Kidney epithelial cell (primary cell): ENCODE results near the gene EIF4E1B. TPM values are rescaled to one million over a fixed set of nuclear protein-coding genes. Genes with fewer than 3 reads are reported as not detected.

Source experiments
- DNase-seq: peaks from one replicate; pipeline ENCODE4 v3.0.0-alpha.2; 2010; ENCODE audit warnings: low read depth
- H3K27me3 ChIP-seq: 2 replicates; pipeline ENCODE4 v1.6.0; 2011; ENCODE audit warnings: low read length; ENCODE audit not compliant: control insufficient read depth, insufficient read depth
- H3K36me3 ChIP-seq: 2 replicates; pipeline ENCODE4 v1.5.1; 2011; ENCODE audit warnings: low read length; ENCODE audit not compliant: control insufficient read depth, insufficient read depth
- H3K4me3 ChIP-seq: 2 replicates; pipeline ENCODE4 v1.5.1; 2011; ENCODE audit warnings: low read depth, mild to moderate bottlenecking, control low read depth, low read length
- total RNA-seq: library from RNA; depleted of rRNA; stranded (reverse); fragments of >200 nt; gene quantifications from 2 replicates; pipeline ENCODE4 v1.2.3, GENCODE V29; 2015
- TF ChIP-seq, protein P1 (sequence below): IDR thresholded peaks from 2 replicates; pipeline ENCODE4 v1.5.1; 2011; ENCODE audit warnings: mild to moderate bottlenecking, moderate library complexity, low read length, control low read depth, inconsistent platforms; ENCODE audit not compliant: insufficient read depth, poor library complexity, severe bottlenecking

EIF4E1B gene
- total RNA-seq, 1 donor from 2014 or later = not detected

DNA sequence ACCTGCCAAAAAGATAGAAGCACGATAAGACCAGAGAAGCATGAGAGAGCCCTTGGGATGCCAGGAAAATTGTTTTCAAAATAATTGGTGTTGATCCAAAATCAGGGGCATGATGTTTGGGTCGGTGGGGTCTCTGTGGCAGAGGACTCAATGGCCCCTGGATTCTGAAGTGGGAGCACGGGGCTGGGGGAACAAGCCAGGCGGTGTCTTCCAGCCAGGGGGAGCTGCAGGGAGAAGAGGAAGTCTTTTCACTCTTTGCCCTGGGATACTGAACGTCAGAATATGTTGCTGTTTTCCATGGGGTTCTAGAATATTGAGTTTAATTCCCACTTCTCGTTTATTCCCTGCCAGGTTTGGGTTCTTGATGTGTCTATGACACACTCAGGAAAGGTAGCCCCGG is 37.2 kb downstream of the EIF4E1B start:
- Histone ChIP-seq H3K27me3 (peaks cover 46% of the 10 kb centered on the region), H3K4me3 (no peak overlapping the region), H3K36me3 (no peaks in the 10 kb centered on the region)
- no peak for DNase-seq
- TF ChIP-seq, protein P1, sequence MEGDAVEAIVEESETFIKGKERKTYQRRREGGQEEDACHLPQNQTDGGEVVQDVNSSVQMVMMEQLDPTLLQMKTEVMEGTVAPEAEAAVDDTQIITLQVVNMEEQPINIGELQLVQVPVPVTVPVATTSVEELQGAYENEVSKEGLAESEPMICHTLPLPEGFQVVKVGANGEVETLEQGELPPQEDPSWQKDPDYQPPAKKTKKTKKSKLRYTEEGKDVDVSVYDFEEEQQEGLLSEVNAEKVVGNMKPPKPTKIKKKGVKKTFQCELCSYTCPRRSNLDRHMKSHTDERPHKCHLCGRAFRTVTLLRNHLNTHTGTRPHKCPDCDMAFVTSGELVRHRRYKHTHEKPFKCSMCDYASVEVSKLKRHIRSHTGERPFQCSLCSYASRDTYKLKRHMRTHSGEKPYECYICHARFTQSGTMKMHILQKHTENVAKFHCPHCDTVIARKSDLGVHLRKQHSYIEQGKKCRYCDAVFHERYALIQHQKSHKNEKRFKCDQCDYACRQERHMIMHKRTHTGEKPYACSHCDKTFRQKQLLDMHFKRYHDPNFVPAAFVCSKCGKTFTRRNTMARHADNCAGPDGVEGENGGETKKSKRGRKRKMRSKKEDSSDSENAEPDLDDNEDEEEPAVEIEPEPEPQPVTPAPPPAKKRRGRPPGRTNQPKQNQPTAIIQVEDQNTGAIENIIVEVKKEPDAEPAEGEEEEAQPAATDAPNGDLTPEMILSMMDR = no peak

DNA sequence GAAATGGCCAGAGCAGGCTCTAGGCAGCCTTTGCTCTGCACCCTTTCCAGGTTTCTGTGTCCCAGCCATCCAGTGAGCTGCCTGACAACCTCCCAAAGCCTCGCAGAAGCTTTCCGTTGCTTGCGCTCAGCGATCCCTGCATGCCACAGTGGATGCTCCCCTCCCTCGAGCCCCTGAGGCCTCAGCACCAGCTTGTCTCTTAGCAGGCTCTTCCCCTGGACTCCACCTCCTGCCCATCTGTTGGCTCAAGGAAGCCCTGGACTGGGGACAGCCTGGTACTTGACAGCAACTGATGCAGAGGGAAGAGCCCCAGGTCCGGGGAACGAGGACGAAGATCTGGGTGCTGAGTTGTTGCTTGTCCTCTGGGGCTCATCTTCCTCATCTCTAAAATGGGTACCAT is 40.0 kb downstream of the EIF4E1B start:
- Histone ChIP-seq H3K27me3 (peaks cover 22% of the 10 kb centered on the region), H3K36me3 (no peaks in the 10 kb centered on the region), H3K4me3 (no peak overlapping the region)
- no peak for DNase-seq
- TF ChIP-seq, protein P1 = no peak

DNA sequence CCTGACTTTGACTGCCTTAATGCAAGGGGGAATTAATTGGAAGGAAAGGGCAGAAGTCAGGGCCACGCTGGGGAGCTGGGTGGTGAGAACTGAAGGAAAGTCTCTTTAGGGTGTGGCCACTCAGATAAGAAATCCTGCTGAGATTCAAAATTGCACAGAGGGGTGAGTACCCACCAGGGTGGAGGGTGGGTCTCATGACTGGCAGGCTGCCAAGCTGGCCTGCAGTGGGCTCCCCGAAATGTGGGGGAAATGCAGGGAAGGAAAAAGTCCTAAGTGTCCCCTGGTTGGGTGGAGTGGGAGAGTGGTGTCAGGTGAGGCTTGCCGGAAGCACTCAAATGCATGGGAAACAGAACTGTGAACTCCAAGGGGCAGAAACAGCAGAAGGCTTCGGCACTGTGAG is 40.9 kb downstream of the EIF4E1B start:
- no peak for DNase-seq
- Histone ChIP-seq H3K27me3 (peaks cover 18% of the 10 kb centered on the region), H3K36me3 (no peaks in the 10 kb centered on the region), H3K4me3 (no peak overlapping the region)
- TF ChIP-seq, protein P1 = no peak

DNA sequence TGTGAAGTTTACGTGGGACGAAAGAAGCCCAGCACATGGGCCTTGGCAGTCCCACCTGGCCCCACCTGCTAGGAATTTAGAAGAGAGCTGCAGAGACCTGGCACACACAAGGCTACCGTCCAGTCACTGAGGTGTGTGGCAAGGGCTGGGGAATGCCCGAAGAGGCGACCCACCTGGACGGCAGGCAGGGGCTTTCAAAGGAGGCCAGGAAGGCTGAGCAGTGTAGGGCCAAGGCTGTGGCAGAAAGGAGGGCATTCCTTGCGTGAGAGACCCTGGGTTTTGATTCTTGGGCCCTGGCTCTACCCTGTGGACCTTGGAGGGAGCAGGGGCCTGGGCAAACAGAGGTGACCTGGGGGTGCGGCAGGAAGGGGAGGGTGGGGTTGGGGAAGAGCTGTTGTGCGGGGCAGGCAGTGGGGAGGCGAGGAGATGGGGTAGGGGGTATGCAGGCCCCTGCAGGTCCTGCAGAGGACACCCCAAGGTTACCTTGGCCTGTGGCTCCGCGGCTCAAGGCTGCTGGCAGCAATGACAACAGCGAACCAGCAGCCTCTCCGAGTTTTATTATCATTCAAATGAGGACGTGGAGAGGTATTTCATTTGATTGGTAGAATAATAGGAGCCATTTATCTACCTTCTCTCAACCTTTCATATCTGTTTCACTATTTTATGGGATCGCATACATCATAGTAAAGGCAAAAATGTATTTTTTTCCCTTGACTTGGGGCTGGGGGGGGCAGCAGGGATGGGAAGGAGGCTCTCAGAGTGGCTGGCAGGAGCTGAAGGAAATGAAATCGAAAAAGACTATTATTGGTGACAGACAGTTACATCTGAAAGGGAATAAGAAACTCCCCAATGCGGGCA is 41.6 kb downstream of the EIF4E1B start:
- DNase-seq = no peak
- Histone ChIP-seq H3K27me3 (peaks cover 18% of the 10 kb centered on the region), H3K4me3 (no peak overlapping the region), H3K36me3 (no peaks in the 10 kb centered on the region)
- TF ChIP-seq, protein P1 = no peak

DNA sequence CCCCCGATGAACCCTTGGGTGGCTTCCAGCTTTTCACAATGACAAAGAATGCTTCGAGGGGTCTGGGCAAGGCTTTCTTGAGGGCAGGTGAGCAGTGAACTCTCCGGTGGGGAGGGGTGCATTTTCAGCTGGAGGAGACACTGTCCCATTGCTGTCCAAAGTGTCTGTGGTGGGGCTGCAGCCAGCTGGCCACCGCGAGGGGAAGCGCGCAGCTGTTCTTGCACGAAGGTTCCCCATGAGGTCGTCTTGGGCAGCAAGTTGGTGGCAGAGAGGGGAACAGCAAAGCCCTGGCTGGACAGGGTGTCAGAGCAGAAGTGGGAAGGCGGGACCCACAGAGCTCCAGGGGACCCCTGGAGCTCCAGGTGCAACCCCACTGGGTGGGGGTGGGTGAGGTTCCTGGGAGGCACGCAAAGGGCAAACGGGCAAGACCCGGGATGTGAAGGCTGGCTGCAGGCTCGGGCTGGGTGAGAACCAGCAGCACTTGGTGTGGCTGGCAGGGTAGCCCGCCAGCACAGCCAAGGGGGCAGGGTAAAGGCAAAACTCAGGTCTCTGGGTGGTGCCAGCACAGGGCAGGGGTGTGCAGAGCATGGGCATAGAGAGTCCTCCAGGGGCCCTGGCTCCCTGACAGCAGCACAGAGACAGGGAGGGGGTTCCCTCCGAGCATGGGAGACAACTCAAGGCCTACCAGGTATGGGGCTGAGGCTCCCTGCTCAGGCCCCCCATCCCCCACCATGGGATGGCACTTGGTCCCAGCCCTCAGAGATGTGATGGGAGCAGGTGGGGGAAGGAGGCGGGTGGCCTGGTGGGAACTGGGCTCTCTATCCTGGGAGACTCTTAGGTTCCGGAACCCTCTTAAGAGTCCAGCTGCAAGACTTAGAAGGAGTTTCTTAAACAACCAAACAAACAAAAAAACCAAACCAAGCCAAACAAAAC is 43.4 kb downstream of the EIF4E1B start:
- TF ChIP-seq, protein P1 = no peak
- H3K27me3 ChIP-seq = peaks cover 14% of the 10 kb centered on the region
- H3K4me3 ChIP-seq = no peak overlapping the region
- no peaks in the 10 kb centered on the region for H3K36me3 ChIP-seq
- no peak for DNase-seq
